AG09309 (cell line): Measurements from ENCODE around the gene TNRC6A.
A peak's percentile ranks its signal among the peaks of the same experiment; 100 is the strongest.
"Not testable (repeated sequence)": the region's sequence is repeated elsewhere in the genome, so short reads cannot be mapped to it uniquely, and the experiment has no call there.

Experiments used
- DNase-seq: peaks from one replicate; pipeline ENCODE4 v3.0.0-alpha.2; 2010; ENCODE audit warnings: low read depth
- H3K4me3 ChIP-seq: 2 replicates; pipeline ENCODE4 v1.5.1; 2011; ENCODE audit warnings: mild to moderate bottlenecking, low read depth, low read length, moderate library complexity; ENCODE audit not compliant: control insufficient read depth
- TF ChIP-seq, protein P1 (sequence below): IDR thresholded peaks from 2 replicates; pipeline ENCODE4 v1.5.1; 2011; ENCODE audit warnings: mild to moderate bottlenecking, low read depth, low read length, inconsistent platforms; ENCODE audit not compliant: insufficient read depth, control insufficient read depth; ENCODE audit errors: missing control alignments

Gene TNRC6A

GRCh38 chr16:24836836-24837235 lies 107.4 kb downstream of the TNRC6A start:
- DNase-seq, result no peak
- no peak overlapping the region for H3K4me3 ChIP-seq
- TF ChIP-seq, protein P1, sequence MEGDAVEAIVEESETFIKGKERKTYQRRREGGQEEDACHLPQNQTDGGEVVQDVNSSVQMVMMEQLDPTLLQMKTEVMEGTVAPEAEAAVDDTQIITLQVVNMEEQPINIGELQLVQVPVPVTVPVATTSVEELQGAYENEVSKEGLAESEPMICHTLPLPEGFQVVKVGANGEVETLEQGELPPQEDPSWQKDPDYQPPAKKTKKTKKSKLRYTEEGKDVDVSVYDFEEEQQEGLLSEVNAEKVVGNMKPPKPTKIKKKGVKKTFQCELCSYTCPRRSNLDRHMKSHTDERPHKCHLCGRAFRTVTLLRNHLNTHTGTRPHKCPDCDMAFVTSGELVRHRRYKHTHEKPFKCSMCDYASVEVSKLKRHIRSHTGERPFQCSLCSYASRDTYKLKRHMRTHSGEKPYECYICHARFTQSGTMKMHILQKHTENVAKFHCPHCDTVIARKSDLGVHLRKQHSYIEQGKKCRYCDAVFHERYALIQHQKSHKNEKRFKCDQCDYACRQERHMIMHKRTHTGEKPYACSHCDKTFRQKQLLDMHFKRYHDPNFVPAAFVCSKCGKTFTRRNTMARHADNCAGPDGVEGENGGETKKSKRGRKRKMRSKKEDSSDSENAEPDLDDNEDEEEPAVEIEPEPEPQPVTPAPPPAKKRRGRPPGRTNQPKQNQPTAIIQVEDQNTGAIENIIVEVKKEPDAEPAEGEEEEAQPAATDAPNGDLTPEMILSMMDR, result no peak

DNA sequence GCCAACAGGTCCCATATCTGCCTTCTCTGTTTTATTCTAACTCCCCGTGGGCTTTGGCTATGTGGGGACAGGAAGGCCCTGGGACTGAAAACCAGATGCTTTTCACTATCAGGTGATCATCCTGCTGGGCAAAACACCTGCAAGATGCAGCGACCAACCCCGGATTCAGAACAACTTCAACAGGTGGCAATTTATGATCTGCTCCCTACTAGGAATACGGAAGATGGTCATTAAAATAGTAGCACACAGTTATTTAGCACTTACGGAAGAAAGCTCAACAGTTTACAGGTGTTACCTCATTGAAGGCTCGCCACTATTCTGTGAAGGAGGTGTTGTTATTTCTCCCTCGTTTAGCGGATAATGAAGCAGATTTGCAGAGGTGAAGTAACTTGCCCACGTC lies 108.5 kb downstream of the TNRC6A start:
- no peak overlapping the region for H3K4me3 ChIP-seq
- DNase-seq, result no peak
- TF ChIP-seq, protein P1, result no peak

GRCh38 chr16:24838554-24839266 lies 109.3 kb downstream of the TNRC6A start:
- H3K4me3 ChIP-seq, result no peak overlapping the region
- TF ChIP-seq, protein P1, result no peak
- peak; percentile 34 for DNase-seq

DNA sequence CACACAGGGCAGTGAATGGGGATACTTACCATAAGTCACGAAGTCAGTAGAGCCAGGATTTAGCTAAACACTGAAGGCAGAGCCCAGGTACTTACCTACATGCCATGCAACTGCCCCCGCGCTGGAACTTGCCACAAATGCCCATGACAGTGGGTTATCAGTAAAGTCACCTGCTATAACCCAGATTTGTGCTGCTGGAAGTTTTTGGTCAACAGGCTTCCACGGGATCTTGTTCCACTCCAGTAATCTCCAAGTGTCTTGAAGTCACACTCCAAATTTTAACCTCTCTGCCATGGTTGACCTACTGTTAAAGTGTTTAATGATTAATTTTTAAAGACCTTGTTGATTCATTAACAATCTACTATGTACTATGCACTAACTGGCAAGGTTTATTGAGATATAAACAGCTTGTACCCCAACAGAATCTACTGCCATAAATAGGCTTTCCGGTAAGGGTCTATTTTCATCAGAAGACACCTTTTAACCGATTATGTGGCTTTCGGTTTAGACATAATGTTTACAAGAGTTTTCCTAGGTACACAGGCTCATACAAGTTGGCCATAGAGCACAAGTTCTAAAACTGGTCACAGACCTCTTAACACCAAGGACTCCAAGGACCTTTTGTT lies 110.0 kb downstream of the TNRC6A start:
- DNase-seq, result no peak
- no peak overlapping the region for H3K4me3 ChIP-seq
- TF ChIP-seq, protein P1, result no peak

DNA sequence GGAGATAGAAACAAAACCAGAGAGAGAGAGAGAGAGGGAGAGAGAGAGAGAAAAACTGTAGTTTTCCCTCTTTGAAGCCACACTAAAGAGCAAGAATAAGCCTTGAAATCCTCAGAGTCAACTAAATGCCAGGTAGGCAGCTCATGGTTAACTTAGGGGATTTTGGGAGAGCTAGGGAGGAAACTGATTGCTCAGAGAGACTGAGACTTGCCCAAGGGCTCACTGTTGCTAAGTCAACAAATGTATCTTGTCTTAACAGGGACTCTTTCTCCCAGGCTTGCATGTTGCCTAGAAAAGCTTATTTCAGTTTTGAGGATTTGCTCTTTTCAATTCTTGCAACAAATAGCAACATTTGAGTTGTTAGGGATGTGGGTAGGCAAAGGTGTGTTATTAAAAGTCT lies 111.8 kb downstream of the TNRC6A start:
- TF ChIP-seq, protein P1, result no peak
- DNase-seq, result no peak
- no peak overlapping the region for H3K4me3 ChIP-seq

DNA sequence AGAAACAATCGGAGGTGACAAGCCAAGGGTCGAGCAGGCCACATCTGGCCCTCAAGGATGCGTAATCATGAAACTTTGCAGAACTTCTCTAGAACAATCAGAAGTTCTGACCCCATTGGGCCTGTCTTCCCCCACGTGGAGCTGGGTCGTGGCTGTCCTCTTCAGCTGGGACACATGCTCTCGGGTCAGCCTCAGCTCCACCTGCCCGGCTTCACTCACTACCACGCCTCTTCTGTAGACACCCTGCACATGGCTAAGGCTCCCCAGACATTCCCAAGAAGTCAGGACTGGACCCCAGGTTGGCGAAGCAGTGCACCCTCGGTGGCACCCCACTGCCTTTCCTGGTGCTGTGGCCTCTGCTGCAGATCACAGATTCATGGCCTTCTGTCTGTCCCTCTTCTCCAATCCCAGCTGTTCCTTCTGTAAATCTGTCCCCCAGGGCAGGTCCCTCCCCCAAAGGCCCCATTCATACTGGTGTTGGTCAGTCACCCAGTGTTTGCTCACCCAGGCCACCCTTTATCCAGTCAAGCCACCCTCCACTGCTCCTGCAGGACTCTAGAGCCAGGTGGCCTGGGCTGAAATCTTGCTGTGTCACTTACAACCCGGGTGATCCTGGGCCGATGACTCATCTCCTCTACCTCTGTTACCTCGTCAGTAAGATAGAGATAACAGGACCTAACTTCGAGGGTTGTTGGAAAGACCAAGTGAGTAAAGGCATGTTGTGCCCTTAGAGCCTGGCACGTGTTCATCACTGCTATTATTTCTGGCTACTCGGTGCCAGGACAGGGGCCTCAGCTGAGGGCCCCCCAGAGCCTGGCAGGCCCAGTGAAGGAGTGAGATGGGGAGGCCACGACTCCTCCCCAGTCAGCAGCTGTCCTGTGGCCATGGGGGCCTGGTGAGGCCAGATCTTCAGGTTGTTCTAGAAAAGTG lies 114.9 kb downstream of the TNRC6A start:
- no peak overlapping the region for H3K4me3 ChIP-seq
- DNase-seq, result no peak
- TF ChIP-seq, protein P1, result no peak

GRCh38 chr16:24845031-24845365 lies 115.5 kb downstream of the TNRC6A start:
- H3K4me3 ChIP-seq, DNase-seq: not testable (repeated sequence)
